HFF-Myc (cell line): Measurements from ENCODE around the gene LIN28B.

ENCODE experiments used
- DNase-seq: peaks from one replicate; pipeline ENCODE4 v3.0.0-alpha.2; 2011; ENCODE audit warnings: low read depth; ENCODE audit errors: extremely low read depth
- H3K4me3 ChIP-seq: replicated peaks from 2 replicates; pipeline ENCODE4 v1.5.1; 2011; ENCODE audit warnings: low read depth, mild to moderate bottlenecking, control low read depth, low read length
- TF ChIP-seq, protein P1 (sequence below): IDR thresholded peaks from 2 replicates; pipeline ENCODE4 v1.5.1; 2012; ENCODE audit warnings: mild to moderate bottlenecking, low read depth, low read length, control low read depth; ENCODE audit errors: missing control alignments

LIN28B gene

DNA sequence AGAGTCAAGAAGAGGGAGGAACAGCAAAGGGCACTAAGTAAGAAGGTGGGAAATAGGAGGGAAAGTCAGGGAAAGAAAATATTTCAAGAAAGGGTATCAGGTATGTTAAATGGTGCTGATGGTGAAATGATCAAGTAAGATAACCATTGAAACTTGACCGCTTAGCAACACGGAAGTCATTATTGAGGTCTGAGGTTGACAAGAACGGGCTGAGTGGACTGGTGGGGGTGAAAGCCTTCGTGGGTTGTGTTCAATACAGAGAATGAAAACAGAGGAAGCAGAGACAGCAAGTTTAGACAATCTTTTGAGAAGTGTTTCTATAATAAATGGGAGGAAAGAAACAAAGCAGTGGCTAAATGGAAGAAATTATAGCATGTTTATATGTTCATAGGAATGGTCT, 72.0 kb downstream of the LIN28B start:
- H3K4me3 ChIP-seq: no peak overlapping the region
- no peak for DNase-seq
- TF ChIP-seq, protein P1, sequence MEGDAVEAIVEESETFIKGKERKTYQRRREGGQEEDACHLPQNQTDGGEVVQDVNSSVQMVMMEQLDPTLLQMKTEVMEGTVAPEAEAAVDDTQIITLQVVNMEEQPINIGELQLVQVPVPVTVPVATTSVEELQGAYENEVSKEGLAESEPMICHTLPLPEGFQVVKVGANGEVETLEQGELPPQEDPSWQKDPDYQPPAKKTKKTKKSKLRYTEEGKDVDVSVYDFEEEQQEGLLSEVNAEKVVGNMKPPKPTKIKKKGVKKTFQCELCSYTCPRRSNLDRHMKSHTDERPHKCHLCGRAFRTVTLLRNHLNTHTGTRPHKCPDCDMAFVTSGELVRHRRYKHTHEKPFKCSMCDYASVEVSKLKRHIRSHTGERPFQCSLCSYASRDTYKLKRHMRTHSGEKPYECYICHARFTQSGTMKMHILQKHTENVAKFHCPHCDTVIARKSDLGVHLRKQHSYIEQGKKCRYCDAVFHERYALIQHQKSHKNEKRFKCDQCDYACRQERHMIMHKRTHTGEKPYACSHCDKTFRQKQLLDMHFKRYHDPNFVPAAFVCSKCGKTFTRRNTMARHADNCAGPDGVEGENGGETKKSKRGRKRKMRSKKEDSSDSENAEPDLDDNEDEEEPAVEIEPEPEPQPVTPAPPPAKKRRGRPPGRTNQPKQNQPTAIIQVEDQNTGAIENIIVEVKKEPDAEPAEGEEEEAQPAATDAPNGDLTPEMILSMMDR: no peak

DNA sequence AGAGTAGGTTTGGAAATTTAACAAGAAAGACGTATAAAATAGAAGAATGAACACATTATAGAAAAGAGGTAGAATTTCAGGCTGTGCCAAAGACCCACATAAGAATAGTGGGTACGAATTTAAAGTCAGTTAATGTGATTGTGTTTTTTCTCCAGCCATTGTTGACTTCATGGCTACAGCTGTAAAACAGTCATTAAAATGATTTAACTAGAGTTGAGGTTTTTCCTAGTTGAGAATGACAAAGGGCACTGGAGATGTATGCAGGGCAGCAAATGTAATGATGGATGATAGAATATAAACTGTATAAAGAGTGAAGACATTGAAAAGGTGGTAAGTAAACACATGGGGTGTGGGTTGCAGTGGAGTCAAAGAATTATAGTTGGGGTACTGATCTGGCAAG, 72.7 kb downstream of the LIN28B start:
- H3K4me3 ChIP-seq: no peak overlapping the region
- DNase-seq: no peak
- TF ChIP-seq, protein P1: no peak

DNA sequence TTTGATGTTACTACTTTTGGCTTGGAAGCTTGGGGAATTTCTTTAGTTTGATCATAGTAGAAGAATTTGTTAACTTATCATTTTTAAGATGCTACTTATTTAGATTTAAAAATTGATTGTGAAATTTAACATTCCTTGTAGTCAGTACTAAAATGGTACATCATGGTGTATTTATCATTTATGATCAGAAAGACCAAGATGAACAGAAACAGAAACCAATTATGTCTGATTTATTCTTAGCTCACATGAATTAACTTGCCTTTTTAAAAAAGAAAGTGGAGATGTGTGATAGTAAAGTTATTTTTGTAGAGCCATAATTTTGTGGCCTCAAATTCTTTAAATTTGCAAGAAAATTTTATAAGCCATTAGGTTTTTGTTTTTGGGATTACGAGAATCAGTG, 77.6 kb downstream of the LIN28B start:
- DNase-seq: no peak
- TF ChIP-seq, protein P1: no peak

DNA sequence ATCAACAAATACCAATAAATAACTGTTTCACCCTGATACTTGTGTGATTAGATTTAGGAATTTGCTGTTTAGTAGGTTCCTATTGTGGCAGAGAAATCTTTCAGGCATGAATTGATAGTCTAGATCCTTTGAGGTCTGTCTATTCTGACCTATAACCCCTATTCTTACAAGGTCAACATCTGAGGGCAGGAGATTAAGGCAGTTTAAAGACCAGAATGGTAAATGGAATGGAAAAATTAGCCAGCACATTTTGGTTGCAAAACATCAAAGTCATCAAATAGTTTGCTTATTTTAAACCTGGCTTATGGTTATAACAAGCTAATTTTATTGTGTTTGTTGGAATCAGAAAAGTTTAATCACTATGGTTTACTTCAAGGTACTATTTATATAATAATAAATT, 78.4 kb downstream of the LIN28B start:
- H3K4me3 ChIP-seq: no peak overlapping the region
- DNase-seq: no peak
- TF ChIP-seq, protein P1: no peak

More for the DNA sequence above, 77.6 kb downstream of the LIN28B start:
- no peak overlapping the region for H3K4me3 ChIP-seq

DNA sequence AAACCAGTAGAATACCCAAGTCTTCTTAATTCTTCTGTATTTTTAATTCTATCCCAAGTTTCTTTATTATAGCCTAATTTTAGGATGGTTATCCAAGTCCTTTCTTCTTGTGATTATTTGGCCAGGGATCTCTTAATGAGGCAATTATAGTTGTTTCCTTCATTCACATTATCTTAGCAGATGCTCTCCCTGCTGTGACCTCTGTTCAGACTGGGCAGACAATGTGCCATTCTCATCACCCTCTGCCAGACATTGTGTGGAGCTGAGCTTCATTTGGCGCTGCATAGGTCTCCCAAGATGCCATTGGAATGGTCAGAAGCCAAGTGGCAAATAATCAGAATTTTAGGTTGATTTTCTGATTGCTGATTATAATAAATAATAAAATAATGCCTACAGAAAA, 79.4 kb downstream of the LIN28B start:
- H3K4me3 ChIP-seq: no peak overlapping the region
- DNase-seq: no peak
- TF ChIP-seq, protein P1: no peak

DNA sequence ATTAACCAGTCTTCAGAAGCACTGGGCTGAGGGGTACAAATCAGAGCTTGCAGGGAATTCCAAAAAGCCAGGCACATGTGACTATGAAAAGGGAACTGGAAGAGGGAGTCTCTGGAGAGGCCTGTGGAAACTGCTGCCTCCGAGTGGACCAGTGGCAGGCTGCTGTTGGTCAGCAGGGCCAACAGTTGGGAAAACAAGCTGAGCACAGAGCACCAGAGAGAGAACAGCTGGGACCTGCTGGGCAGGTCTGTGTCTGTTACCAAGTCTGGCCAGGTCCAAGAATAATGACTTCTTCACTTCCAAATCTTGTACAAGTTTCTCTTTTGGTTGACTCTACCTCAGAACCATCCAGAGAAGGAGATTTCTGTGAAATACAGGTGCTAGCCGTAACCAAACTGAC, 81.4 kb downstream of the LIN28B start:
- H3K4me3 ChIP-seq: no peak overlapping the region
- TF ChIP-seq, protein P1: no peak
- DNase-seq: no peak

DNA sequence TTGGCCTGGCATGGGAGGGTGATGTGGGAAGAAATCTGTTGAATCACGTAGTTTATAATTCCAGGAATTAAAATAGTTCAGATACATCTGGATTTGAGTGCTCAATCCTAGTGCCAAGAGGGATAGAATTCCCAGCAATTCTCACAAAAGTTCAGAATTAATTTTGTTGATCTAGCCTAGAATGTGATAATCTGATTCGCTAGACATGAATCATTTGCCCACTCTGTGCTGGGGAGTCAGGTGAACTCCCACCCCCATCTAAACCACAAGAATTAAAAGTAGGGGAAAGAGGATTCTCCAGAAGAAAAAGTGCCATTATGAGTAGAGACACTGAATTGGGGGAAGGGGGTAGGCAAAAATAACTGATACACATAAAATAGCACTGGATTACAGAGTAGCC, 85.0 kb downstream of the LIN28B start:
- DNase-seq: no peak
- TF ChIP-seq, protein P1: no peak
- H3K4me3 ChIP-seq: no peak overlapping the region
